ENCODE measurements around the gene ZNF341. TPM values are rescaled to one million over a fixed set of nuclear protein-coding genes. Genes with fewer than 3 reads are reported as not detected.

The ZNF341 gene
- polyA plus RNA-seq, 6 donors from 2014 or later = 1.1 to 4.5 (median 2.4) TPM

- peak overlapping the region in 3 of 6 donors; percentile 6 to 82 (median 53) for H3K27ac Mint-ChIP-seq
- peak overlapping the region in 2 of 8 donors; percentile 10 to 48 for H3K4me3 Mint-ChIP-seq
- ATAC-seq (ENCODE audit: low read depth in 2 of 2) (no peak), DNase-seq (no peak)
- H3K36me3 Mint-ChIP-seq = peaks cover 0 to 7% of the 10 kb centered on the region in 2 donors
- no peaks in the 10 kb centered on the region for H3K27me3 Mint-ChIP-seq
- no peaks in the 10 kb centered on the region for H3K9me3 Mint-ChIP-seq
- peaks cover 16 to 45% (median 19%) of the 10 kb centered on the region in 3 donors for H3K4me1 Mint-ChIP-seq
Measured at GRCh38 chr20:33772439-33772838, 40.6 kb downstream of the ZNF341 start.

GRCh38 chr20:33773412-33774089 is 41.8 kb downstream of the ZNF341 start:
- Mint-ChIP-seq H3K4me3 (peak overlapping the region in 2 of 8 donors; percentile 44 to 52), H3K27me3 (no peaks in the 10 kb centered on the region), H3K9me3 (peaks cover 0 to 1% (median 0%) of the 10 kb centered on the region in 7 donors), H3K36me3 (peaks cover 0 to 7% of the 10 kb centered on the region in 2 donors), H3K27ac (peak overlapping the region in 4 of 6 donors; percentile 20 to 86 (median 66)), H3K4me1 (peaks cover 27 to 56% (median 30%) of the 10 kb centered on the region in 3 donors)
- ATAC-seq (ENCODE audit: low read depth in 2 of 2) = peak; percentile 53 to 59
- DNase-seq = peak; percentile 54

- peak overlapping the region; percentile 5 to 87 (median 60) for H3K4me3 Mint-ChIP-seq
- H3K4me1 Mint-ChIP-seq = peaks cover 49 to 88% (median 54%) of the 10 kb centered on the region in 3 donors
- peak; percentile 26 for DNase-seq
- no peaks in the 10 kb centered on the region for H3K27me3 Mint-ChIP-seq
- H3K27ac Mint-ChIP-seq = peak overlapping the region; percentile 90 to 99 (median 97)
- no peak for ATAC-seq (ENCODE audit: low read depth in 2 of 2)
- peaks cover 0 to 10% (median 6%) of the 10 kb centered on the region in 7 donors for H3K9me3 Mint-ChIP-seq
- H3K36me3 Mint-ChIP-seq = peaks cover 4 to 8% of the 10 kb centered on the region in 2 donors
Measured at GRCh38 chr20:33777816-33778215, 46.0 kb downstream of the ZNF341 start.

- peak overlapping the region in 2 of 8 donors; percentile 47 to 50 for H3K4me3 Mint-ChIP-seq
- DNase-seq (no peak), ATAC-seq (ENCODE audit: low read depth in 2 of 2) (no peak)
- peaks cover 45 to 80% (median 46%) of the 10 kb centered on the region in 3 donors for H3K4me1 Mint-ChIP-seq
- peaks cover 0 to 10% (median 6%) of the 10 kb centered on the region in 7 donors for H3K9me3 Mint-ChIP-seq
- no peaks in the 10 kb centered on the region for H3K27me3 Mint-ChIP-seq
- peaks cover 4 to 8% of the 10 kb centered on the region in 2 donors for H3K36me3 Mint-ChIP-seq
- H3K27ac Mint-ChIP-seq = peak overlapping the region; percentile 75 to 97 (median 91)
Measured at GRCh38 chr20:33781133-33781532, 49.3 kb downstream of the ZNF341 start.

- H3K27ac Mint-ChIP-seq = peak overlapping the region in 5 of 6 donors; percentile 18 to 97 (median 91)
- no peak for ATAC-seq (ENCODE audit: low read depth in 2 of 2)
- H3K36me3 Mint-ChIP-seq = peaks cover 4 to 8% of the 10 kb centered on the region in 2 donors
Measured at GRCh38 chr20:33781945-33782344, 50.1 kb downstream of the ZNF341 start.

GRCh38 chr20:33783256-33783655 is 51.5 kb downstream of the ZNF341 start:
- peaks cover 45 to 80% (median 48%) of the 10 kb centered on the region in 3 donors for H3K4me1 Mint-ChIP-seq
- peaks cover 0 to 10% (median 6%) of the 10 kb centered on the region in 7 donors for H3K9me3 Mint-ChIP-seq
- H3K4me3 Mint-ChIP-seq = peak overlapping the region in 4 of 8 donors; percentile 13 to 50 (median 27)

More at GRCh38 chr20:33781945-33782344, 50.1 kb downstream of the ZNF341 start:
- Mint-ChIP-seq H3K4me3 (peak overlapping the region in 1 of 8 donors; percentile 41), H3K4me1 (peaks cover 47 to 82% (median 47%) of the 10 kb centered on the region in 3 donors), H3K27me3 (no peaks in the 10 kb centered on the region), H3K9me3 (peaks cover 0 to 10% (median 6%) of the 10 kb centered on the region in 7 donors)
- no peak for DNase-seq

GRCh38 chr20:33783818-33784217 is 52.0 kb downstream of the ZNF341 start:
- peaks cover 4 to 8% of the 10 kb centered on the region in 2 donors for H3K36me3 Mint-ChIP-seq
- H3K27me3 Mint-ChIP-seq = no peaks in the 10 kb centered on the region
- peaks cover 0 to 7% (median 6%) of the 10 kb centered on the region in 7 donors for H3K9me3 Mint-ChIP-seq
- H3K4me1 Mint-ChIP-seq = peaks cover 42 to 75% (median 43%) of the 10 kb centered on the region in 3 donors
- ATAC-seq (ENCODE audit: low read depth in 2 of 2) (no peak), DNase-seq (no peak)
- peak overlapping the region in 1 of 6 donors; percentile 97 for H3K27ac Mint-ChIP-seq
- H3K4me3 Mint-ChIP-seq = peak overlapping the region in 3 of 8 donors; percentile 13 to 50 (median 39)

More at GRCh38 chr20:33783256-33783655, 51.5 kb downstream of the ZNF341 start:
- DNase-seq (no peak), ATAC-seq (ENCODE audit: low read depth in 2 of 2) (no peak)
- Mint-ChIP-seq H3K27me3 (no peaks in the 10 kb centered on the region), H3K27ac (peak overlapping the region in 5 of 6 donors; percentile 32 to 97 (median 69)), H3K36me3 (peaks cover 4 to 8% of the 10 kb centered on the region in 2 donors)

- DNase-seq (no peak), ATAC-seq (ENCODE audit: low read depth in 2 of 2) (no peak)
- Mint-ChIP-seq H3K36me3 (peaks cover 4 to 8% of the 10 kb centered on the region in 2 donors), H3K27ac (peak overlapping the region in 1 of 6 donors; percentile 97), H3K9me3 (peaks cover 0 to 6% (median 3%) of the 10 kb centered on the region in 7 donors), H3K27me3 (no peaks in the 10 kb centered on the region), H3K4me1 (peaks cover 38 to 71% (median 39%) of the 10 kb centered on the region in 3 donors), H3K4me3 (no peak overlapping the region)
Measured at GRCh38 chr20:33784225-33784624, 52.4 kb downstream of the ZNF341 start.

GRCh38 chr20:33785503-33785902 is 53.7 kb downstream of the ZNF341 start:
- H3K4me1 Mint-ChIP-seq = peaks cover 30 to 58% (median 34%) of the 10 kb centered on the region in 3 donors
- peak overlapping the region in 1 of 6 donors; percentile 97 for H3K27ac Mint-ChIP-seq
- H3K36me3 Mint-ChIP-seq = peaks cover 0 to 4% of the 10 kb centered on the region in 2 donors
- DNase-seq (no peak), ATAC-seq (ENCODE audit: low read depth in 2 of 2) (no peak)
- H3K9me3 Mint-ChIP-seq = no peaks in the 10 kb centered on the region
- H3K4me3 Mint-ChIP-seq = peak overlapping the region; percentile 6 to 83 (median 66)
- no peaks in the 10 kb centered on the region for H3K27me3 Mint-ChIP-seq

GRCh38 chr20:33787253-33787891 is 55.6 kb downstream of the ZNF341 start:
- ATAC-seq (ENCODE audit: low read depth in 2 of 2) (no peak), DNase-seq (no peak)
- Mint-ChIP-seq H3K4me3 (peak overlapping the region in 5 of 8 donors; percentile 8 to 51 (median 22)), H3K27ac (peak overlapping the region in 4 of 6 donors; percentile 9 to 92 (median 58)), H3K36me3 (peaks cover 0 to 9% of the 10 kb centered on the region in 2 donors), H3K4me1 (peaks cover 17 to 44% (median 23%) of the 10 kb centered on the region in 3 donors), H3K9me3 (no peaks in the 10 kb centered on the region), H3K27me3 (no peaks in the 10 kb centered on the region)

- Mint-ChIP-seq H3K27me3 (no peaks in the 10 kb centered on the region), H3K27ac (peak overlapping the region in 3 of 6 donors; percentile 66 to 76 (median 74)), H3K36me3 (peaks cover 0 to 9% of the 10 kb centered on the region in 2 donors), H3K4me3 (peak overlapping the region in 2 of 8 donors; percentile 12 to 51), H3K4me1 (peaks cover 18 to 40% (median 22%) of the 10 kb centered on the region in 3 donors), H3K9me3 (no peaks in the 10 kb centered on the region)
- ATAC-seq (ENCODE audit: low read depth in 2 of 2) = no peak
- no peak for DNase-seq
Measured at GRCh38 chr20:33788351-33789049, 56.7 kb downstream of the ZNF341 start.

- Mint-ChIP-seq H3K4me3 (no peak overlapping the region), H3K27me3 (no peaks in the 10 kb centered on the region), H3K9me3 (no peaks in the 10 kb centered on the region), H3K27ac (peak overlapping the region in 2 of 6 donors; percentile 20 to 29), H3K36me3 (peaks cover 0 to 9% of the 10 kb centered on the region in 2 donors), H3K4me1 (peaks cover 20 to 38% (median 23%) of the 10 kb centered on the region in 3 donors)
- DNase-seq = no peak
- no peak for ATAC-seq (ENCODE audit: low read depth in 2 of 2)
Measured at GRCh38 chr20:33789109-33789857, 57.5 kb downstream of the ZNF341 start.
